K562 (cell line): ENCODE results near the gene IFITM2. TPM values are rescaled to one million over a fixed set of nuclear protein-coding genes. Genes with fewer than 3 reads are reported as not detected.
A peak's percentile ranks its signal among the peaks of the same experiment; 100 is the strongest.

ENCODE experiments used
- ARID1B ChIP-seq: fragments of 450-650 bp; IDR thresholded peaks from 2 replicates; pipeline ENCODE4 v1.6.1; 2016; ENCODE audit warnings: antibody characterized with exemption, mild to moderate bottlenecking, inconsistent platforms
- ATF4 ChIP-seq: fragments of 450-650 bp; formaldehyde crosslinking; IDR thresholded peaks from 2 replicates; pipeline ENCODE4 v1.4.0; 2022; ENCODE audit warnings: mild to moderate bottlenecking, moderate library complexity
- CCNT2 ChIP-seq: IDR thresholded peaks from 2 replicates; pipeline ENCODE4 v1.6.1; 2011; ENCODE audit warnings: borderline replicate concordance, low read depth, mild to moderate bottlenecking, moderate library complexity, mixed read lengths, low read length; ENCODE audit not compliant: insufficient read length; ENCODE audit errors: extremely low read depth
- CHD4 ChIP-seq: fragments of 200-600 bp; sonication (generic); IDR thresholded peaks from 3 replicates; pipeline ENCODE4 v1.6.1; 2012; ENCODE audit warnings: low read depth, mild to moderate bottlenecking, mixed read lengths, low read length, inconsistent platforms; ENCODE audit not compliant: insufficient read depth, insufficient replicate concordance, poor library complexity, severe bottlenecking
- ETV5 ChIP-seq: sonication (generic); formaldehyde crosslinking; IDR thresholded peaks from 2 replicates; pipeline ENCODE4 v1.4.0; 2020; ENCODE audit warnings: low read depth, mild to moderate bottlenecking, missing genetic modification reagents
- EZH2 ChIP-seq: IDR thresholded peaks from 2 replicates; pipeline ENCODE4 v1.6.1; 2012; ENCODE audit warnings: low read depth, mild to moderate bottlenecking, inconsistent platforms, low read length, borderline replicate concordance
- GATA2 ChIP-seq: sonication (generic); formaldehyde crosslinking; IDR thresholded peaks from 2 replicates; pipeline ENCODE4 v1.4.0; 2020; ENCODE audit warnings: mild to moderate bottlenecking, missing genetic modification reagents
- KAT2B ChIP-seq: IDR thresholded peaks from one replicate; pipeline ENCODE4 v1.6.1; 2012; ENCODE audit warnings: low read depth, mild to moderate bottlenecking, control low read depth, inconsistent platforms, low read length, moderate library complexity
- KDM5B ChIP-seq: fragments of 200-600 bp; sonication (generic); IDR thresholded peaks from 2 replicates; pipeline ENCODE4 v1.6.1; 2012; ENCODE audit warnings: low read depth, mild to moderate bottlenecking, moderate library complexity, low read length, control low read depth, inconsistent platforms; ENCODE audit not compliant: insufficient replicate concordance
- MLX ChIP-seq, 2 experiments: fragments of 450-650 bp in 1 of 2; sonication (generic) in 1 of 2; formaldehyde crosslinking; conservative IDR thresholded peaks; 2 replicates each; pipeline versions ENCODE4 v1.4.0 to v1.8.1; 2020 to 2022; ENCODE audit warnings: mild to moderate bottlenecking in 1 of 2, missing genetic modification reagents in 1 of 2
- NCOA2 ChIP-seq, 2 experiments: fragments of 450-650 bp; IDR thresholded peaks; 2 replicates each; pipeline ENCODE4 v1.6.1; 2018; ENCODE audit warnings: mild to moderate bottlenecking in 2 of 2, moderate library complexity in 1 of 2; ENCODE audit not compliant: partially characterized antibody in 2 of 2
- NR0B1 ChIP-seq: fragments of 450-650 bp; IDR thresholded peaks from one replicate; pipeline ENCODE4 v1.6.1; 2018; ENCODE audit warnings: mild to moderate bottlenecking, moderate library complexity; ENCODE audit not compliant: partially characterized antibody
- RBM14 ChIP-seq: fragments of 200-400 bp; formaldehyde crosslinking; IDR thresholded peaks from 2 replicates; pipeline ENCODE4 v1.6.1; 2018; ENCODE audit warnings: low read depth, mild to moderate bottlenecking, low read length, moderate library complexity, borderline replicate concordance; ENCODE audit not compliant: insufficient read depth
- STAT5A ChIP-seq: IDR thresholded peaks from 2 replicates; pipeline ENCODE4 v1.6.1; 2012; ENCODE audit warnings: low read length, inconsistent platforms, borderline replicate concordance
- TRIM25 ChIP-seq: fragments of 450-650 bp; IDR thresholded peaks from 2 replicates; pipeline ENCODE4 v1.7.0; 2016; ENCODE audit warnings: borderline replicate concordance
- ZNF507 ChIP-seq: conservative IDR thresholded peaks from 2 replicates; pipeline ENCODE4 v1.6.1; 2017; ENCODE audit warnings: missing genetic modification characterization, missing compliant biosample characterization
- polyA plus RNA-seq, 8 experiments: library from polyadenylated mRNA; depleted of rRNA in 4 of 8; stranded (reverse) in 5 of 8; unstranded in 3 of 8; fragments of >200 nt; fragmentation: Nextera tagmentation in 2 of 8; fragmentation: Illumina TruSeq in 1 of 8; extraction: Ambion mirVana in 2 of 8; extraction: Trizol in 1 of 8; gene quantifications; 2 replicates each; pipeline versions ENCODE4 v1.2.1 to v1.2.3, GENCODE V29; 2011 to 2014; ENCODE audit warnings: inconsistent platforms in 1 of 8, missing spikeins in 1 of 8
- total RNA-seq, 7 experiments: library from RNA; depleted of rRNA in 6 of 7; stranded (reverse); fragments of >200 nt in 6 of 7; fragmentation: Illumina TruSeq in 2 of 7; extraction: Trizol in 2 of 7; gene quantifications; 2 replicates each; pipeline versions ENCODE4 v1.2.1 to v1.2.3, GENCODE V29; 2011 to 2021; ENCODE audit warnings: low replicate concordance in 1 of 7

IFITM2 gene
- total and polyA plus RNA-seq, 9 of the 15 experiments (the other 6 are each of a cell fraction or from before 2014, with no cell fraction given), result 52.8 to 4,872 (median 356) TPM

- TF ChIP-seq ETV5 (CRISPR knock-in tag), result no peak
- TF ChIP-seq RBM14, result no peak
- TF ChIP-seq NR0B1, result no peak
- TF ChIP-seq ATF4 (CRISPR knock-in tag), result no peak
- no peak for TF ChIP-seq KAT2B
- no peak for TF ChIP-seq STAT5A
- no peak for TF ChIP-seq KDM5B
- no peak for TF ChIP-seq EZH2
- TF ChIP-seq CHD4, result peak; percentile 23
- no peak for TF ChIP-seq CCNT2
- TF ChIP-seq ARID1B, result peak; percentile 45; the same call in 1 of the 2 replicates
- TF ChIP-seq NCOA2 (IDR thresholded peaks at IDR 0.05; ENCODE audit: partially characterized antibody in 2 of 2), result no peak
- TF ChIP-seq GATA2 (CRISPR knock-in tag), result no peak
- no peak for TF ChIP-seq ZNF507 (tag)
- TF ChIP-seq MLX (CRISPR knock-in tag; conservative IDR thresholded peaks at IDR 0.05), result no peak
- TF ChIP-seq TRIM25, result no peak
Measured at GRCh38 chr11:326842-327580, 19.4 kb downstream of the IFITM2 start (continued).
